H9 (cell line): Measurements from ENCODE around the gene MTHFD1L. TPM values are rescaled to one million over a fixed set of nuclear protein-coding genes. Genes with fewer than 3 reads are reported as not detected.

Source experiments
- DNase-seq: peaks from one replicate; pipeline ENCODE4 v3.0.0-alpha.2; 2017
- H2AFZ ChIP-seq: one replicate; pipeline ENCODE4 v1.6.1; 2013; ENCODE audit warnings: mild to moderate bottlenecking, low read length, control low read depth, moderate library complexity
- H2AK5ac ChIP-seq: 2 replicates; pipeline ENCODE4 v1.6.1; 2013; ENCODE audit warnings: low read length, control low read depth, mixed read lengths; ENCODE audit not compliant: insufficient read length
- H2BK120ac ChIP-seq: one replicate; pipeline ENCODE4 v1.6.1; 2013; ENCODE audit warnings: low read depth, mild to moderate bottlenecking, low read length, control low read depth, inconsistent platforms; ENCODE audit not compliant: poor library complexity, severe bottlenecking
- H2BK12ac ChIP-seq: 2 replicates; pipeline ENCODE4 v1.6.1; 2013; ENCODE audit warnings: low read length, control low read depth, mixed read lengths, low read depth; ENCODE audit not compliant: insufficient read length
- H2BK15ac ChIP-seq: 2 replicates; pipeline ENCODE4 v1.6.1; 2013; ENCODE audit warnings: low read depth, low read length, control low read depth
- H2BK20ac ChIP-seq: one replicate; pipeline ENCODE4 v1.6.1; 2013; ENCODE audit warnings: low read depth, mild to moderate bottlenecking, low read length, control low read depth, inconsistent platforms; ENCODE audit not compliant: poor library complexity, severe bottlenecking
- H2BK5ac ChIP-seq: 2 replicates; pipeline ENCODE4 v1.6.1; 2013; ENCODE audit warnings: low read length, control low read depth, mixed read lengths; ENCODE audit not compliant: insufficient read length
- H3K14ac ChIP-seq: 2 replicates; pipeline ENCODE4 v1.6.1; 2013; ENCODE audit warnings: low read length, control low read depth; ENCODE audit not compliant: insufficient read depth
- H3K18ac ChIP-seq: 2 replicates; pipeline ENCODE4 v1.6.1; 2013; ENCODE audit warnings: low read depth, mild to moderate bottlenecking, mixed read lengths, low read length, control low read depth; ENCODE audit not compliant: insufficient read length
- H3K23ac ChIP-seq: 2 replicates; pipeline ENCODE4 v1.6.1; 2013; ENCODE audit warnings: low read length, control low read depth, mixed read lengths, low read depth; ENCODE audit not compliant: insufficient read length
- H3K23me2 ChIP-seq: 2 replicates; pipeline ENCODE4 v1.6.1; 2013; ENCODE audit warnings: low read depth, mild to moderate bottlenecking, mixed read lengths, low read length, control low read depth; ENCODE audit not compliant: insufficient read length, poor library complexity, severe bottlenecking
- H3K27ac ChIP-seq: 2 replicates; pipeline ENCODE4 v1.5.1; 2013; ENCODE audit warnings: low read length, control low read depth, mixed read lengths, low read depth; ENCODE audit not compliant: insufficient read length
- H3K27me3 ChIP-seq: 2 replicates; pipeline ENCODE4 v1.6.1; 2013; ENCODE audit warnings: low read length, control low read depth, inconsistent platforms; ENCODE audit not compliant: insufficient read depth
- H3K4ac ChIP-seq: 2 replicates; pipeline ENCODE4 v1.6.1; 2013; ENCODE audit warnings: low read depth, mild to moderate bottlenecking, control low read depth, inconsistent platforms, low read length, moderate library complexity
- H3K4me1 ChIP-seq: 2 replicates; pipeline ENCODE4 v1.6.1; 2013; ENCODE audit warnings: low read length, control low read depth, inconsistent platforms; ENCODE audit not compliant: insufficient read depth
- H3K4me2 ChIP-seq: 2 replicates; pipeline ENCODE4 v1.6.1; 2013; ENCODE audit warnings: low read length, control low read depth, mixed read lengths; ENCODE audit not compliant: insufficient read length, insufficient read depth
- H3K56ac ChIP-seq: 2 replicates; pipeline ENCODE4 v1.6.1; 2013; ENCODE audit warnings: low read depth, mild to moderate bottlenecking, mixed read lengths, low read length, control low read depth; ENCODE audit not compliant: insufficient read length
- H3K79me1 ChIP-seq: 2 replicates; pipeline ENCODE4 v1.6.1; 2013; ENCODE audit warnings: low read depth, mild to moderate bottlenecking, moderate library complexity, low read length, control low read depth, inconsistent platforms; ENCODE audit not compliant: insufficient read depth, poor library complexity, severe bottlenecking
- H3K79me2 ChIP-seq: 2 replicates; pipeline ENCODE4 v1.6.1; 2013; ENCODE audit warnings: low read length, control low read depth, inconsistent platforms; ENCODE audit not compliant: insufficient read depth
- H3K9ac ChIP-seq: 2 replicates; pipeline ENCODE4 v1.6.1; 2013; ENCODE audit warnings: low read length, control low read depth, mixed read lengths; ENCODE audit not compliant: insufficient read length; ENCODE audit errors: extremely low read depth
- H3K9me3 ChIP-seq: one replicate; pipeline ENCODE4 v1.6.1; 2013; ENCODE audit warnings: low read depth, low read length, inconsistent platforms; ENCODE audit not compliant: control insufficient read depth
- H3T11ph ChIP-seq: one replicate; pipeline ENCODE4 v1.6.1; 2013; ENCODE audit warnings: mild to moderate bottlenecking, low read length, control low read depth, inconsistent platforms
- H4K20me1 ChIP-seq: one replicate; pipeline ENCODE4 v1.6.1; 2013; ENCODE audit not compliant: control insufficient read depth, insufficient read length, insufficient read depth
- H4K5ac ChIP-seq: 2 replicates; pipeline ENCODE4 v1.6.1; 2013; ENCODE audit warnings: low read depth, mild to moderate bottlenecking, mixed read lengths, low read length, control low read depth; ENCODE audit not compliant: insufficient read length
- H4K8ac ChIP-seq: replicated peaks from 2 replicates; pipeline ENCODE4 v1.6.1; 2013; ENCODE audit warnings: low read length, control low read depth, mixed read lengths, low read depth; ENCODE audit not compliant: insufficient read length
- H4K91ac ChIP-seq: 2 replicates; pipeline ENCODE4 v1.6.1; 2013; ENCODE audit warnings: low read depth, mild to moderate bottlenecking, moderate library complexity, mixed read lengths, low read length, control low read depth; ENCODE audit not compliant: insufficient read length
- H3K27ac Mint-ChIP-seq, 3 experiments: 2 replicates in 2 of 3; 3 replicates in 1 of 3; pipeline ENCODE4 v1.8.0; 2020 to 2021; ENCODE audit warnings: mixed read lengths in 3 of 3, mild to moderate bottlenecking in 1 of 3, moderate library complexity in 1 of 3
- H3K27me3 Mint-ChIP-seq: 2 replicates; pipeline ENCODE4 v1.8.0; 2021; ENCODE audit warnings: low read depth, mild to moderate bottlenecking, moderate library complexity, mixed read lengths
- H3K36me3 Mint-ChIP-seq, 3 experiments: 2 replicates in 2 of 3; 3 replicates in 1 of 3; pipeline ENCODE4 v1.8.0; 2020 to 2021; ENCODE audit warnings: low read depth in 3 of 3, mixed read lengths in 3 of 3; ENCODE audit not compliant: insufficient read depth in 1 of 3
- H3K4me1 Mint-ChIP-seq, 2 experiments: 2 replicates each; pipeline ENCODE4 v1.8.0; 2020; ENCODE audit warnings: mixed read lengths in 2 of 2
- H3K4me3 Mint-ChIP-seq, 2 experiments: 2 replicates in 1 of 2; 3 replicates in 1 of 2; pipeline ENCODE4 v1.8.0; 2020 to 2021; ENCODE audit warnings: mild to moderate bottlenecking in 2 of 2, mixed read lengths in 2 of 2, moderate library complexity in 1 of 2
- H3K9me3 Mint-ChIP-seq, 2 experiments: 2 replicates in 1 of 2; 3 replicates in 1 of 2; pipeline ENCODE4 v1.8.0; 2020; ENCODE audit warnings: mild to moderate bottlenecking in 2 of 2, mixed read lengths in 2 of 2, moderate library complexity in 1 of 2
- CTCF ChIP-seq: fragments of 200-600 bp; sonication (generic); conservative IDR thresholded peaks from 3 replicates; pipeline ENCODE4 v1.8.0; 2021; ENCODE audit warnings: antibody characterized with exemption, mild to moderate bottlenecking
- WGBS: extraction: QIAGEN DNeasy Blood & Tissue Kit; methylation state at CpG from one replicate; pipeline ENCODE4 v1.1.7; 2013; ENCODE audit warnings: missing lambda C conversion rate, low lambda C conversion rate, mixed read lengths; ENCODE audit not compliant: insufficient read length; ENCODE audit errors: extremely low coverage; 5-methylcytosine and 5-hydroxymethylcytosine counted together
- total RNA-seq: library from RNA; stranded (reverse); gene quantifications from 2 replicates; pipeline ENCODE4 v1.2.1, GENCODE V29; 2021

The MTHFD1L gene
- total RNA-seq, 1 experiment from 2014 or later = 90.2 TPM

GRCh38 chr6:151010071-151010470, 144.6 kb downstream of the MTHFD1L start:
- no peaks in the 10 kb centered on the region for H3K27me3 ChIP-seq
- no CpG with 5 or more reads among the region's 5 CpGs for WGBS
- no peak overlapping the region for H3K18ac ChIP-seq
- no peak overlapping the region for H2BK20ac ChIP-seq
- H3K27ac Mint-ChIP-seq = peak overlapping the region in 2 of 3 experiments; percentile 91 to 96; a peak in 4 of 7 replicates
- TF ChIP-seq CTCF = no peak
- no peak overlapping the region for H3K56ac ChIP-seq
- H4K5ac ChIP-seq = no peak overlapping the region
- no peak overlapping the region for H2BK12ac ChIP-seq
- no peak overlapping the region for H2AK5ac ChIP-seq
- no peak overlapping the region for H3K23ac ChIP-seq
- H3K9me3 ChIP-seq = no peaks in the 10 kb centered on the region
- H3K79me1 ChIP-seq = no peaks in the 10 kb centered on the region
- no peak for DNase-seq
- no peak overlapping the region for H3K4me3 Mint-ChIP-seq
- H3K23me2 ChIP-seq = no peaks in the 10 kb centered on the region
- H4K20me1 ChIP-seq = no peaks in the 10 kb centered on the region
- H3K4me2 ChIP-seq = no peak overlapping the region
- H3T11ph ChIP-seq = no peak overlapping the region
- no peak overlapping the region for H2BK5ac ChIP-seq
- H3K4me1 Mint-ChIP-seq = peaks cover 48 to 54% of the 10 kb centered on the region in 2 experiments
- H2AFZ ChIP-seq = no peak overlapping the region
- no peak overlapping the region for H4K91ac ChIP-seq
- H3K14ac ChIP-seq = no peak overlapping the region
- no peaks in the 10 kb centered on the region for H3K27me3 Mint-ChIP-seq
- H3K9me3 Mint-ChIP-seq = no peaks in the 10 kb centered on the region
- H2BK120ac ChIP-seq = no peak overlapping the region
- H3K79me2 ChIP-seq = no peaks in the 10 kb centered on the region
- H4K8ac ChIP-seq = no peak overlapping the region
- H3K4ac ChIP-seq = no peak overlapping the region
- H3K9ac ChIP-seq = no peak overlapping the region
- peaks cover 3% of the 10 kb centered on the region; the same call in 1 of the 2 replicates for H3K4me1 ChIP-seq
- no peak overlapping the region for H2BK15ac ChIP-seq
- H3K36me3 Mint-ChIP-seq = peaks cover 8 to 28% (median 10%) of the 10 kb centered on the region in 3 experiments; a peak in 6 of 7 replicates
- no peak overlapping the region for H3K27ac ChIP-seq
